ENCODE measurements around the gene GRIK3.

Gene GRIK3

GRCh38 chr1:37010011-37010410, 24.3 kb downstream of the GRIK3 start:
- no peak for DNase-seq

GRCh38 chr1:37009521-37009920, 24.8 kb downstream of the GRIK3 start:
- DNase-seq, result no peak

DNA sequence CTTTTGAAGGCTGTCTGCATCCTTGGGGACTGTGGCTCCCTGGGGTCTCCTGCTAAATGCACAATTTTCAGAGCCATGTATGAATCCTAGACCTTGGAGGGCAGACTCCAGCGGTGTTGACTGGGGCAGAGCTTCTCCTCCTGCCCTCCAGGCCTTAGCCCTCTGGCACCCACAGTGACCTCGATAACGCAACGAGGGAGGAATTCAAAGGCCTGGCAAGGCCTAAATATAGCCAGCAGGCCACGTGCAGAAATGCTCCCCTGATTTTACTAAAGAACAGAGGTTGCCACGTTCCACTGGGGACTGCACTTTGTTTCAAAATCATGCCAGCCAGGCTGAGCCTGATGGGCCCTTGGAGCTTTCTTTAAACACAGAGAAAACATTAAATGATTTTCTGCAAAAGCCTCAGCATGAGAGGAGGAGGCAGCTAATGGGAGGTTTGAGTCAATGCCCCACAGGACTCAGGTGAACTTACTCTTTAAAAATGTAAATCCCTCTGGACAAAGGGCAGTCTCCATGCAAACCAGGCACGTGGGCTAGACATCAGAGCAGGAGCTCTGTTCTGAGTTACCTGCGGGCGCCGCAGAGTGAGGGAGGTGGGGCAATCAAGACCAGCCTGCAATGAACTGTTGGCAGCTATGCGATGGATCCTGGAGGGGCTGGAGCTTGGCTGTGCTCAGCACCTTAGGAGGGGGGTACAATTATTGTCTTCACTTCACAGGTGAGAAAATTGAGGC, 28.0 kb downstream of the GRIK3 start:
- DNase-seq, result no peak

GRCh38 chr1:37002898-37003297, 31.4 kb downstream of the GRIK3 start:
- DNase-seq, result no peak

DNA sequence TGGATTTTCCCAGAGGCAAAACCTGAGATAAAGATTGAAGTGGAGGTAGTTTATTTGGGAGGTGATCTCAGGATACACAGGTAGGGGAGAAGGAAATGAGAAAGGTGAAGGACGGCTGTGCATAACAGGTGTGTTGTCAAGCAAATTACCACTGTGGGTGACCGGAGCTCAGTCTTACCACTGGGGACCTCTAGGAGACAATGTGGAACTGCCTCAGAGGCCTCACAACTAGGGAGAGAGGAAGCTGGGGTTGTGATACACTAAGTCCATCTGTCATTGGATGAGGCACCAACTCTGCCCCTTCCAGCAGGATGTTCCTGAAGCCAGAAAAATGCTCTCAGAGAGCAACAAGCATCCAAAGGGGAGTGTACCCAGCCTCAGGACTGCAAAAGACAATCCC, 32.6 kb downstream of the GRIK3 start:
- no peak for DNase-seq

GRCh38 chr1:36996106-36996505, 38.2 kb downstream of the GRIK3 start:
- DNase-seq, result no peak

- peak in 1 of 2 experiments; percentile 23 for DNase-seq
These were observed 39.4 kb downstream of the GRIK3 start for GRCh38 chr1:36994868-36995267.

DNA sequence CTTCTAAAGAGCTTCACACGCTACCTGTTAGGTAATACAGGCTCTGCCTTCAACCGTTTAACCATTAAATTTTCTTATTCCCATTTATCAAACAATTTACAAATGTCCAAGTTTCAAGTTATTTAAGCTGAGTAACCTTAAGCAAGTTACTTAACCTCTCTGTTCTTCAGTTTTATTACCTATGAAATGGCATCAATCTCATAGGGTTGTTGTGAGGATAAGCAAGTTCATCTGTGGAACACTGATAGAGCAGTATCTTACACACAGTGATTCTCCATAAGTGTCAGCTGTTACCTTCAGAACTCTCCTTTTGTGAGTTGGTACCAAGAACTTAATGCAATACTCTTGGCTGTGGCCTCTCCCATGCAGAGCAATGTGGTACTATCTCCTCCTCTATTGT, 40.0 kb downstream of the GRIK3 start:
- no peak for DNase-seq

DNA sequence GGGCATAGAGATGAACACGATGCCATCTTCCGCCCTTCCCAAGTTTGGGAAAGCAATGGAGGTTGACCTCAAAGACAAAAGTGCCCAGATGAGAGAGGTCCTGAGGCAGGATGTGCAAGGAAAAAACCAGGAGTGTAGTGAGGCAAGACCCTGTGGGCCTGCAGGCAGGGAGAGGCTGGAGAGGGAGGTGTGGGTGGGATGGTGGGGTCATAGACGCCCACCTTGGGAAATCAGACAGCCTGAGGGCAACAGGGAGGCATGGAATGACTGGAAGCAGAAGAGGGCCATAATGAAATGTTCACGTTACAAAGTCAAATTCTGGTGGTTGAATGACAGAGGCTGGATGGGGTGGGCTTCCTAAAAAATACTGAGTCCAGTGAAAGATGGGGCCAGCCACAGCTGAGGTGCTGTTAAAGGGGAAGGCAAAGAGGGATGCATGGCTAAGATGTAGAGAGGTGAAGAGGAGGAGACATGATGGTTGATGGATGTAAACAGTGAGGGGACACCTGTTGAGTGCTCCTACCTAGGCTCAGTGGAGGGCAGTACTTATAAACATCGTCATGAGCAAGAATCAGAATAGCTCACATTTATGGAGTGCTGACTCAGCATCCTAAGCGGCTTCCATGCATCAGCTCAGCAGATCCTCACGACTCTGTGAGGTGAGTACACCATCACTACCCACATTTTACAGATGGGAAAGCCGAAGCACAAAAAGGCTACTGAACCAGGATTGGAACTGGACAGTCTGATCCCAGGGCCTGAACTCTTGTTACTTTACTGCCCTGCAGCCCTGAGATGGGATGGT, 42.0 kb downstream of the GRIK3 start:
- DNase-seq, result no peak

DNA sequence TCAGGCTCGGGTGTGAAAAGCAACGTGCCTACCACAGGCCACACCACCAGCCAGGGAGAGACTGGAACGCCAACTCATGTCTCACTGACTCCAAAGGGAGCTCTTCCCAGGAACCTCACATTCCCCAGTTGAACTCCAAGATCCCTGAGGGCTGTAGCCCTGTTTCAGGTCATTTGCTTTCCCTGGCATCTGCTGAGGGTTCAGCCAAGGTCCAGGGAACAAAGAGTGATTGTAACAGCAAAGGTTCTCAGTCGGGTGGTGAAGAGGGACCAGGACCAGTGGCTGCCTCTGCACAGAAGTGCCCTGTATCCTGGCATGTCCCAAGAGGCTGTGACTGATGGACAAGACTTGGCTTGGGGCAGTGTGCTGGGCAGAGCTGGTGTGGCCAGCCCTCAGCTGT, 42.8 kb downstream of the GRIK3 start:
- no peak for DNase-seq

GRCh38 chr1:36990928-36991327, 43.4 kb downstream of the GRIK3 start:
- no peak for DNase-seq

GRCh38 chr1:36989241-36989640, 45.1 kb downstream of the GRIK3 start:
- no peak for DNase-seq

DNA sequence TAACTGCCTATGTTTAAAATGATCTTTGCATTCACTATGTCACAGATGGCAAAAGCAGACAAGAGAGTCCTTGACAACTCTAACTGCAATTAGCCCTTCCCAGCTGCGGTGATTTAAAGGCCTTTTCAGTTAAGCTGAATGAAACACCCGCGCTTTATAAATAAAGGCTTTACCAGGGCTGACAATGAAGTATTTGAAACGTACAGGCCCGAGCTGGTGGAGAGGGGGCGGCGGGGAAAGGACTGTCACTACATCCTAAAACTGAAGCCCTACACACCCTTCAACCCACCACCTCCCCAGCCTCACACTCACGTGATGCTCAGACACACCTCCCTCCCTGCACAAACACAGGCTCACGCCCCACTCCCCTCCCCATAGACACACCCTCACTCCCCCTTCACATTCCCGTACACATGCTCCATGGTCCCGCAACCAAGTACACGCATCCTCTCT, 45.5 kb downstream of the GRIK3 start:
- no peak for DNase-seq

- DNase-seq, result no peak
These were observed 46.0 kb downstream of the GRIK3 start for GRCh38 chr1:36988321-36988720.

GRCh38 chr1:36987276-36987675, 47.0 kb downstream of the GRIK3 start:
- no peak for DNase-seq

DNA sequence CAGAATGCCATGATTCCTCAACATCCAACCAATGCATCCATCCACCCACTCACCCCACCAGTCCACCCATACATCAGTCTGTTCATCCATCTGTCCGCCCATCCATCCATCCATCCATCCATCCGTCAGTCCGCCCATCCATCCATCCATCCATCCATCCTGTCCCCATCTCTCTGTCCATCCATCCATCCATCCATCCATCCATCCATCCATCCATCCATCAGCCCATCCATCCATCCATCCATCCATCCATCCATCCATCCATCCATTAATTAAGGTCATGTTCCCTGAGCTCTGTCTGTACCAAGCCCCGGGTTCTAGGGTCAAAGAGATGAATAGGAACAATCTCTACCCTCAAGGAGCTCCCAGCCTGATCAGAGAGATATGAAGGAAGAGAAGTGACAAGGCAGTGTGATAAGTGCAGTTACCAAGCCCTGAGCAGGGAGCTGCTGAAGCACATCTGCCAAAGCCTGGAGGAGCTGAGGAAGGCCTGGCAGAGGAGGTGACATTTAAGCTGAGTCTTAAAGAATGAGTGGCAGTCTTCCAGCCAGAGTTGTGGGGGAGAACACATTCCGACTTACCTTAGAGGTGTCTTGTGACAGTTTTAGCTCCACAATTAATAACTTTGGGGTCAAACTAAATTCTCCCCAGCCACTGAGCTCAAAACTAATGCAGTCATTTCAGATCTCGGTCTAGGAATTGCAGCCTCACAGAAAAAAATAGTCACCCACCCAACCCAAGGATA, 47.9 kb downstream of the GRIK3 start:
- no peak for DNase-seq

GRCh38 chr1:36984675-36985074, 49.6 kb downstream of the GRIK3 start:
- no peak for DNase-seq

GRCh38 chr1:36984026-36984425, 50.3 kb downstream of the GRIK3 start:
- no peak for DNase-seq

- DNase-seq, result no peak
These were observed 51.6 kb downstream of the GRIK3 start for GRCh38 chr1:36982709-36983108.

DNA sequence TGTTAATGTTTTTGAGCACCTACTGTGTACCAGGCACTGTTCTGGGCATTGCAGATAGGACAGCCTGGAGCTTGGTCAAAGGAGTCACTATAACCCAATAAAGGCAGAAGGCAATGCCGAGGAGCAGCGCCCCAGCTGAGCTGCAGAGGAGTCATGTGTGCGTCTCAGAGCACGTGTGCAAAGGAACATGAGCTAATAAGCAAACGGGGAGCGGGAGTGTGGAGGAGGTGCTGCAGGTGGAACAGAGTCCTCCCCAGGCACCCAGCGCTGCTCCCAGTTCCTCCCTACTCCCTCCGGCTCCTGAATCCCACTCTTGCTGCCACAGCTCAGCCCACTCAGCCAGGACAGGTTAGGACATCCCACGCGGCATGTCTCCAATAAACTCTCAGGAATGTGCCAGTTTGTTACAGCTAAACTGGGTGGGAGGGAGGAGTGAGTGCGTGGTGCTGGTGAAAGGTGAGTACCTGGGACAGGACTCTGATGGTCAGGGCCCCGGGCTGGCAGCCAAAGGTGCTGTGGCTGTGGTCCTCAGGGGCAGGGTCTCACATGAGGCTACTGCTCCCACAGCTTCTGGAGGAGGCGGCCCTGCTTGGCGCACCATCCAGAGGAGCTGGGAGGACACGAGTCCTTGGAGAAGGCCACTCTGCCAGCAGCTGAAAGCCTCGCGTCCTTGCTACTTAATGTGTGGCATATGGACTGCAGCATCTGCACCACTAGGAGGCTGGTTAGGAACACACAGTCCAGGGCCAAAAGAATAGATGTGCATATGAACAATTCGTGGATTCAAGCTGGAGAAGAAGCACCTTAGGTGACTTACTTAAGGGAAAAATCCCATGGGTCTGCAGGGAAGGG, 52.3 kb downstream of the GRIK3 start:
- no peak for DNase-seq

GRCh38 chr1:36981126-36981525, 53.2 kb downstream of the GRIK3 start:
- no peak for DNase-seq

- no peak for DNase-seq
These were observed 56.4 kb downstream of the GRIK3 start for GRCh38 chr1:36977731-36978406.
